Prostate gland (tissue), 1 donor: ENCODE results near the gene CITED2.

ENCODE experiments used
- POLR2A ChIP-seq: fragments of 450-650 bp; IDR thresholded peaks from one replicate; pipeline ENCODE4 v1.6.1; 2016; ENCODE audit warnings: antibody characterized with exemption, mild to moderate bottlenecking
- POLR2AphosphoS5 ChIP-seq: sonication (generic); formaldehyde crosslinking; IDR thresholded peaks from one replicate; pipeline ENCODE4 v1.6.1; 2017; ENCODE audit warnings: antibody characterized with exemption

GRCh38 chr6:139368661-139369060 lies 5.8 kb downstream of the CITED2 start:
- no peak for TF ChIP-seq POLR2A
- no peak for TF ChIP-seq POLR2AphosphoS5
